Thymus (tissue), 11 donors: ENCODE results near the gene EZR. TPM values are rescaled to one million over a fixed set of nuclear protein-coding genes. Genes with fewer than 3 reads are reported as not detected.
A peak's percentile ranks its signal among the peaks of the same experiment; 100 is the strongest.

ENCODE experiments used
- DNase-seq, 9 donors: peaks; one replicate each; pipeline ENCODE4 v3.0.0-alpha.2; 2013; ENCODE audit warnings: low spot score in 9 of 9, low read depth in 6 of 9, missing footprints in 1 of 9
- H3K27ac ChIP-seq, 2 donors: one replicate each; pipeline ENCODE4 v1.5.1; 2013; ENCODE audit warnings: control low read depth in 1 of 2, low read depth in 1 of 2, low read length in 1 of 2, mild to moderate bottlenecking in 1 of 2, moderate library complexity in 1 of 2
- H3K27me3 ChIP-seq, 2 donors: one replicate each; pipeline ENCODE4 v1.5.1; 2013; ENCODE audit warnings: low read length in 1 of 2; ENCODE audit not compliant: control insufficient read depth in 2 of 2, insufficient read depth in 1 of 2
- H3K36me3 ChIP-seq, 2 donors: one replicate each; pipeline ENCODE4 v1.5.1; 2013; ENCODE audit warnings: low read length in 1 of 2, mild to moderate bottlenecking in 1 of 2, moderate library complexity in 1 of 2; ENCODE audit not compliant: control insufficient read depth in 2 of 2, insufficient read depth in 2 of 2
- H3K4me1 ChIP-seq, 2 donors: one replicate each; pipeline ENCODE4 v1.5.1; 2013; ENCODE audit warnings: low read length in 2 of 2; ENCODE audit not compliant: control insufficient read depth in 2 of 2, insufficient read depth in 2 of 2
- H3K4me3 ChIP-seq, 2 donors: one replicate each; pipeline ENCODE4 v1.5.1; 2013; ENCODE audit warnings: low read length in 2 of 2, control low read depth in 1 of 2, mild to moderate bottlenecking in 1 of 2
- H3K9me3 ChIP-seq, 2 donors: one replicate each; pipeline ENCODE4 v1.5.1; 2013; ENCODE audit warnings: low read length in 1 of 2, mild to moderate bottlenecking in 1 of 2; ENCODE audit not compliant: control insufficient read depth in 2 of 2, insufficient read depth in 1 of 2
- WGBS: extraction: QIAGEN DNeasy Blood & Tissue Kit; methylation state at CpG from one replicate; pipeline ENCODE4 v1.1.7; 2013; 5-methylcytosine and 5-hydroxymethylcytosine counted together
- polyA plus RNA-seq: library from polyadenylated mRNA; stranded (reverse); fragments of 200-250 nt; gene quantifications from one replicate; pipeline ENCODE4 v1.2.3, GENCODE V29; 2013
- total RNA-seq: library from RNA; stranded (reverse); fragments of 120-200 nt; gene quantifications from one replicate; pipeline ENCODE4 v1.2.4, GENCODE V29; 2013
- donor health status: healthy.

EZR gene
- total and polyA plus RNA-seq, 2 donors: 132 to 165 TPM

DNA sequence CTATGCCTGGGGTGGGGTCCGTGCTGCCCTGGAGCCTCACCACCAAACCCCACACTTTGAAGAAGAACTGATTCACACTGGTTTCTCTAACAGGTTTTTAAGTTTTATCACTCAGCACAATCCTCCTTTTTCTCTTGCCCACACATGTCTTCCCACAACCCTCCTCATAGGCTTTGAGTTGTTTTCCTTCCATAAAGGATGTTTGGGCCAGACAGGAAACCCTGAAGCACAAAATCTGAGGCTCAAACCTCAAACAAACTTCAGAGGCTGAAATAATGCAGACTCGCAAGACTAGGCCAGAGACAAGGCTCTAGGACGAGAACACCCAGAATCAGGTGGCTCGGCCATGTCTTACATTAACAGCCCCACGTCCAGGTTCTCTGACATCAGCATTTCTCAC is 35.3 kb downstream of the EZR start:
- no peak overlapping the region for H3K4me3 ChIP-seq
- H3K4me1 ChIP-seq: peaks cover 0 to 3% of the 10 kb centered on the region in 2 donors
- 92% methylated on average over 5 of the region's 5 CpGs for WGBS
- peaks cover 78 to 90% of the 10 kb centered on the region in 2 donors for H3K36me3 ChIP-seq
- H3K27me3 ChIP-seq: no peaks in the 10 kb centered on the region
- H3K27ac ChIP-seq: no peak overlapping the region
- no peaks in the 10 kb centered on the region for H3K9me3 ChIP-seq
- DNase-seq: no peak

DNA sequence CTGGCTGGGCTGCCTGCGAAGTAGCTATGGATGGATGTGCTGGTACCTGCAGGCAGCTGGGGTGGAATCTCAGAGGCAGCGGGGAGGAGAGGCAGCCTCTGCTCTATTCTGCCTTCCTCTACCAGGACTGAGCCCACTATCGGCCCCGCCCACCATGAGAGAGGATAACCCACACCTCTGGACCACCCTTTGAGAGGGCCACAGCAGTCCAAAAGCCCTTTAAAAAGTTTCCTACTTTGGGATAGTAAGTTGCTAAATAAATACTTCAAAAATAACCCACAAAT is 36.1 kb downstream of the EZR start:
- no peak overlapping the region for H3K4me3 ChIP-seq
- H3K9me3 ChIP-seq: no peaks in the 10 kb centered on the region
- H3K4me1 ChIP-seq: no peaks in the 10 kb centered on the region
- no peaks in the 10 kb centered on the region for H3K27me3 ChIP-seq
- no peak overlapping the region for H3K27ac ChIP-seq
- WGBS: 72% methylated on average over 4 of the region's 4 CpGs
- H3K36me3 ChIP-seq: peaks cover 72 to 90% of the 10 kb centered on the region in 2 donors
- DNase-seq: no peak

DNA sequence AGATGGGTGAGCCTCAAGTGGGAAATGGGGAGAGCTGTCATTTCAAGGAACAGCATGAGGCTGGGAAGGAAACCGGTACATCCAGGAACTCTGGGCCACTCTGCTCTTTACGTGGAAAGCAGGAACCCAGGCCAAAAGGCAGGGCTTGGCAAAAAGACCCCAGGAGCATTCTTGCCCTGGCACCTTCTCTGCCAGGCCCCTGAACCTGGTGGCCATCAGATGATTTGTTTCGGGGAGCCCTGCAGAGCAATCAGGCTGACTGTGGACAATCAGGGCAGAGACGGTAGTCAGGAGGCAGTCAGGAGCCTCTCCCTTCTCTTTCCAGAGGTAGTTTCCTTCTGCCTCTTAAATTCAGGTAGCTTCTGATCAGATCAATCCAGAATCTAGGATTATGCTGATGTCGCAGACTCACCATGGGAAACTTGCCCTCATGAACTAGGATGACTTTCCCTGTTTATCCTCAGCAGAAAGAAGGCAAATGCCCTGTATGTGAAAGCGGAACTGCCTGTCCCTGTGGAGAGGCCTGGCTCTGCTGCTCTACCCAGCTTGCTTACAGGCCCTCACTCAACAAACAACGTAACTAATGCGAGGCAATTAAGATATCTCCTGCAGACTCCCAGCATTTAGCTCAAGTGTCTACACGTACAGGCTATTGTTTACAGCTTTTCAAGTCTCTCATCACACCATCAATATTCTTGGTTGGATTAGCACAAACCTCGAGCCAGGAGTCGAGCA is 36.6 kb downstream of the EZR start:
- DNase-seq: no peak
- WGBS: 97% methylated on average over 11 of the region's 11 CpGs
- peaks cover 0 to 3% of the 10 kb centered on the region in 2 donors for H3K4me1 ChIP-seq
- H3K27me3 ChIP-seq: no peaks in the 10 kb centered on the region
- H3K27ac ChIP-seq: no peak overlapping the region
- H3K9me3 ChIP-seq: no peaks in the 10 kb centered on the region
- no peak overlapping the region for H3K4me3 ChIP-seq
- H3K36me3 ChIP-seq: peaks cover 72 to 90% of the 10 kb centered on the region in 2 donors

DNA sequence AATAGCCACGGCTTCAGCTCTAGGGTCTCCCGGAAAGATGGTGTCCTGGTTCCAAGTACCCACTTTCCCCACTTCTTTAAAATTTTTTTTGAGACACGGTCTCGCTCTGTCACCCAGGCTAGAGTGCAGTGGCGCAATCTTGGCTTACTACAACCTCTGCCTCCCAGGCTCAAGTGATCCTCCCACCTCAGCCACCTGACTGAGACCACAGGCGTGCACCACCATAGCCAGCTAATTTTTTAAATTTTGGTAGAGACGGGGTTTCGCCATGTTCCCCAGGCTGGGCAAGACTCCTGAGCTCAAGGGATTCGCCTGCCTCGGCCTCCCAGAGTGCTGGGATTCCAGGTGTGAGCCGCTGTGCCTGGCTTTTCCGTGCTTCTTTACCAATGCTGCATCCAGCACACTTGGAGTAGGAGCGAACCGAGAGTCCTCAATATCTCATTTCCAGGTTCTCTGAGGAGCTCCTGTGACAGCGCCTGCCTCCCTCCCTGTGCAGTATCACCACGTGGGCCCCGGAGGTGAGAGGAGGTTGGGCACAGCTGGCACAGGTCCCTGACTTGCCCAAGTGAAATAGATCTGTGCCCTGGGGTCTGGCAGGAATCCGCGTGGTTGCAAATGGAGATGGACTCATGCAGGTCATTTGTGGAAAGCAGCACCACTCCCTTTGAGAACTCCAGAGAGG is 37.3 kb downstream of the EZR start:
- Histone ChIP-seq H3K36me3 (peaks cover 72 to 90% of the 10 kb centered on the region in 2 donors), H3K27ac (peak overlapping the region in 1 of 2 donors; percentile 18), H3K4me3 (no peak overlapping the region), H3K9me3 (no peaks in the 10 kb centered on the region), H3K27me3 (no peaks in the 10 kb centered on the region), H3K4me1 (peaks cover 0 to 5% of the 10 kb centered on the region in 2 donors)
- WGBS: 91% methylated on average over 19 of the region's 19 CpGs
- DNase-seq: no peak

DNA sequence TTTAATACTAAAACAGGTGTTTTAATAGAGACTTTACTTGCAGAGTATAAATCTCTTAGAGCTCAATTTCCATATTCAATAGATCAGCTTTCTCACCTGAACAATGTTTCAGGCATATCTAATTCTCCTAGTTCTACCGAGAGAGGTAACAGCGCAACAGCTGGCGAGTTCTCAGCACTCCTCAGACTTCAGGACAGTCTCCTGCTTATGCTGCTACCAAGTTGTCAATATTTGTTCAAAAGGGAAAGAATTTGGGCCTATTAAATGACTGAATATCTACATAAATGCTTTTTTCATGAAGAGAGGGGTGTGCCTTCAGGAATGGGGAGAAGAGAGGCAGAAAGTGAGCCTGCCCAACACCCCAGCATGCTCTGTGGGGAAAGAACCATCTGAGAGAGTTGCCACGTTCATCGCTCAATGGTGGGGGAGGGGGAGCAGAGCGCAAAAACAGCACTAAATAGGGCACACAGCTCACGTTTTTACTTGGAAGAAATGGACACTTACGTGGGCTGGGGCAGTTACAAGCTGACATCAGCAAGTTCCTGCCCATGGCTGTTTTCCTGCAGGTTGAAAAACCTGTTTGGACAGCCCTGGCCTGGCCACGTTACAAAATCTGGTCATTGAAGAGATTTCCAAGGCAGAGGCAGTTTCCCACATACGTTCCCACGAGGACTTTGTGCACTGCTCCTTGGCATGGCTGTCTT is 38.0 kb downstream of the EZR start:
- WGBS: 91% methylated on average over 11 of the region's 11 CpGs
- peak in 1 of 9 donors; percentile 22 for DNase-seq
- H3K4me3 ChIP-seq: no peak overlapping the region
- peaks cover 76 to 90% of the 10 kb centered on the region in 2 donors for H3K36me3 ChIP-seq
- H3K9me3 ChIP-seq: no peaks in the 10 kb centered on the region
- no peaks in the 10 kb centered on the region for H3K27me3 ChIP-seq
- H3K4me1 ChIP-seq: peaks cover 0 to 5% of the 10 kb centered on the region in 2 donors
- H3K27ac ChIP-seq: peak overlapping the region; percentile 9 to 52

DNA sequence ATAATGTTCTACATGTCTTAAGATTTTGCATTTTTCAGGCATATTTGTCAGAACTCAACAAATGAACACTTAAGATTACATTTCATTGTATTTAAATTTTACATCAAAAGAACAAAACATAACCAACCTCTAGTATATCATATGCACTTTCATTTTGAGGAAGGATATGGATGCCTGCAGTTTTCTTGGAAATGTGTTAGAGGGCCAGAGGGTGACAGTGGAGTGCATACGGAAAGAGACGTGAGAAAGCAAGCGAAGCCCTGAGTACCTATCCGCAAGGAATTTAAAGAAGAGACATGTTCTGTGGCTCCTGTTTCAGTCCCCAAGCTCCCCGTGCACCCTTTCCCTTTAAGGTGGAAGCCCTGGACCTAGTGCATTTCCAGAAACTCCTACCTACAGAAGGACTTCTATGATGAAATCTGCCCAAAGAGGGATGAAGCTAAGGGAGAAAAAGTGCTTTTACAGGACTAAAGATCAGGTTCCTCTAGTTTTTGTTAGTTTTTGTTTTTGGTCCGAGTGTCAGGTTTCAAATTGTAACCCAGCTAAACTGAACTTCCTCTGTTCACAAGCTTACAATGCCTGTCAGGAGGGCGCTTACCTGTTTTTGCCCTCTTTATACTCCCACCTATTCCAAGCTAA is 38.8 kb downstream of the EZR start:
- Histone ChIP-seq H3K36me3 (peaks cover 78 to 91% of the 10 kb centered on the region in 2 donors), H3K9me3 (no peaks in the 10 kb centered on the region), H3K27ac (peak overlapping the region in 1 of 2 donors; percentile 52), H3K27me3 (no peaks in the 10 kb centered on the region), H3K4me1 (peaks cover 0 to 5% of the 10 kb centered on the region in 2 donors), H3K4me3 (no peak overlapping the region)
- WGBS: 96% methylated on average over 7 of the region's 7 CpGs
- no peak for DNase-seq

DNA sequence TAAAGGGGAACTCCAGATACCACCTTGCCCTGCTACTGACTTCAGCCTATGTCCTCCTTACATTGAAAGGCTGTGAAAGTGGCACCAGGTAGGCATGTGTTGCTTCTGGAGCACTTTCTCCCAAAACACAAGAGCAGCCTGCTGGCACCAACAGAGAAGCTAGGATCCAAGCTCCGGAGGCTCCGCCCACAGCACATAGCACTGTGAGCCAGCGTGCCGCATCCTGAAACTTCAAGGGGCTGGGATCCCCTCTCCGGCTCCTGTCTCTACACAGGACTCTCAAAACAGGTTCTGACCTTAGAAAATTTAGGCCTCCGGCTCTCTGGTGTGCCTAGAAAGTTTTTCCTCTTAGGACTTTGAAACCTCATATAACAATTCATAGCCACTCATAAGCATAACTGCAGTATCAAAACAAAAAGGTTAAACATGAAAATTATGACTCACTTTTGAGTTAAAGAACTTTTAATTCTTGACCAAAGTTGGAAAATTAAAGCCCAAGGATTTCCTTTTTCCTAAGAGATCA is 41.1 kb downstream of the EZR start:
- Histone ChIP-seq H3K27me3 (no peaks in the 10 kb centered on the region), H3K36me3 (peaks cover 78 to 90% of the 10 kb centered on the region in 2 donors), H3K4me3 (no peak overlapping the region), H3K9me3 (no peaks in the 10 kb centered on the region), H3K27ac (no peak overlapping the region), H3K4me1 (peaks cover 0 to 5% of the 10 kb centered on the region in 2 donors)
- no peak for DNase-seq
- WGBS: 96% methylated on average over 6 of the region's 6 CpGs

DNA sequence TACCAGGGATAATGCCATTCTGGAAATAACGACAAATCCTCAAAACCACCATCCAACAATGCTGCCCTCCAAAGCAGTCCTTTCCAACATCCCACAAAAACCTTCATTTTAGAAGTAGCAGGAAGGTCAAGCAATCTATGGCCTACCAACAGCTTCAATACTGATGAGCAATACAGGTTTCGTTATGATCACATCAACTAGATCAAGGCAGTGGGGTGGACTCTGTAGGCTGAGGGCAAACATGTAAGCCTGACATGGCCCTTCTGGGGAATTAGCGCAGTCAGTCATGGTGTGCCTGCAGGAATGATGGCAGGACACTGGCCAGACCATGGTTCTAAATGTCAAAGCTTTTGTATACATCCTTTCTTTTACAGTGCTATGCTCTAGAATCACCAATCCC is 41.7 kb downstream of the EZR start:
- Histone ChIP-seq H3K9me3 (no peaks in the 10 kb centered on the region), H3K36me3 (peaks cover 78 to 90% of the 10 kb centered on the region in 2 donors), H3K27ac (no peak overlapping the region), H3K4me3 (no peak overlapping the region), H3K4me1 (peaks cover 0 to 5% of the 10 kb centered on the region in 2 donors), H3K27me3 (no peaks in the 10 kb centered on the region)
- DNase-seq: no peak
- 98% methylated on average over 3 of the region's 3 CpGs for WGBS
